Right lobe of liver (tissue), 6 donors: ENCODE results near the gene POLD4. TPM values are rescaled to one million over a fixed set of nuclear protein-coding genes. Genes with fewer than 3 reads are reported as not detected.

Experiments
- ATAC-seq, 4 donors: fragments of 200-7000 bp; cut with Tn5 transposase; one replicate each; pipeline ENCODE4 v1.9.1; 2020; ENCODE audit warnings: mild to moderate bottlenecking in 4 of 4, moderate library complexity in 4 of 4
- DNase-seq, 3 donors: peaks; one replicate each; pipeline ENCODE4 v3.0.0-alpha.2; 2020
- H3K27ac ChIP-seq, 3 donors: fragments of 200-600 bp; one replicate each; pipeline ENCODE4 v1.8.0; 2022
- H3K27me3 ChIP-seq, 2 donors: fragments of 200-600 bp; one replicate each; pipeline ENCODE4 v1.8.0; 2022
- H3K36me3 ChIP-seq, 4 donors: fragments of 200-600 bp; sonication (generic) in 1 of 4; one replicate each; pipeline versions ENCODE4 v1.5.1 to v1.8.0; 2017 to 2022; ENCODE audit warnings: control low read depth in 1 of 4
- H3K4me1 ChIP-seq, 4 donors: fragments of 200-600 bp; sonication (generic) in 1 of 4; one replicate each; pipeline versions ENCODE4 v1.5.1 to v1.8.0; 2017 to 2022; ENCODE audit warnings: control low read depth in 1 of 4
- H3K4me3 ChIP-seq, 3 donors: fragments of 200-600 bp; one replicate each; pipeline ENCODE4 v1.8.0; 2022
- H3K9me3 ChIP-seq, 4 donors: fragments of 200-600 bp; sonication (generic) in 1 of 4; one replicate each; pipeline versions ENCODE4 v1.5.1 to v1.8.0; 2017 to 2022; ENCODE audit warnings: control low read depth in 1 of 4
- CTCF ChIP-seq, 4 donors: fragments of 200-600 bp in 3 of 4; fragments of 450-650 bp in 1 of 4; IDR thresholded peaks; one replicate each; pipeline versions ENCODE4 v1.5.1 to v1.8.0; 2016 to 2022; ENCODE audit warnings: antibody characterized with exemption in 4 of 4, mild to moderate bottlenecking in 2 of 4
- POLR2A ChIP-seq: fragments of 450-650 bp; IDR thresholded peaks from one replicate; pipeline ENCODE4 v1.6.1; 2017; ENCODE audit warnings: antibody characterized with exemption, mild to moderate bottlenecking
- WGBS: methylation state at CpG from one replicate; pipeline ENCODE4 v1.1.6; 2018; ENCODE audit warnings: low coverage, low lambda C conversion rate; ENCODE audit not compliant: insufficient coverage; ENCODE audit errors: missing lambda C conversion rate; 5-methylcytosine and 5-hydroxymethylcytosine counted together
- intact Hi-C, 2 donors: fragments of 100-400 bp; cut with DNase I; formaldehyde crosslinking; loops; one replicate each; pipeline versions ENCODE4 v1.11.2 to v1.14.1; 2022
- total RNA-seq, 6 experiments: library from RNA; depleted of rRNA in 2 of 6; stranded (reverse); fragments of >200 nt in 2 of 6; fragmentation: NEBNext Ultra II Directional in 3 of 6; extraction: Animal tissue kit (Norgen Biotek cat#: 25700) in 3 of 6; gene quantifications; one replicate each; pipeline versions ENCODE4 v1.1.0 to v1.2.4, GENCODE V29; 2016 to 2023
- donor health status: DM: no; HTN: yes; CAD: no.
- donor health status: DM: no; HTN: no; CAD: no.
- donor health status: DM: no; HTN: no; CAD: no.
- donor health status: DM: no; HTN: yes; CAD: no.
- donor health status: DM: no; HTN: yes; CAD: no.

POLD4 gene
- total RNA-seq, 6 experiments from 2014 or later = 70.5 to 216 (median 97.9) TPM

DNA sequence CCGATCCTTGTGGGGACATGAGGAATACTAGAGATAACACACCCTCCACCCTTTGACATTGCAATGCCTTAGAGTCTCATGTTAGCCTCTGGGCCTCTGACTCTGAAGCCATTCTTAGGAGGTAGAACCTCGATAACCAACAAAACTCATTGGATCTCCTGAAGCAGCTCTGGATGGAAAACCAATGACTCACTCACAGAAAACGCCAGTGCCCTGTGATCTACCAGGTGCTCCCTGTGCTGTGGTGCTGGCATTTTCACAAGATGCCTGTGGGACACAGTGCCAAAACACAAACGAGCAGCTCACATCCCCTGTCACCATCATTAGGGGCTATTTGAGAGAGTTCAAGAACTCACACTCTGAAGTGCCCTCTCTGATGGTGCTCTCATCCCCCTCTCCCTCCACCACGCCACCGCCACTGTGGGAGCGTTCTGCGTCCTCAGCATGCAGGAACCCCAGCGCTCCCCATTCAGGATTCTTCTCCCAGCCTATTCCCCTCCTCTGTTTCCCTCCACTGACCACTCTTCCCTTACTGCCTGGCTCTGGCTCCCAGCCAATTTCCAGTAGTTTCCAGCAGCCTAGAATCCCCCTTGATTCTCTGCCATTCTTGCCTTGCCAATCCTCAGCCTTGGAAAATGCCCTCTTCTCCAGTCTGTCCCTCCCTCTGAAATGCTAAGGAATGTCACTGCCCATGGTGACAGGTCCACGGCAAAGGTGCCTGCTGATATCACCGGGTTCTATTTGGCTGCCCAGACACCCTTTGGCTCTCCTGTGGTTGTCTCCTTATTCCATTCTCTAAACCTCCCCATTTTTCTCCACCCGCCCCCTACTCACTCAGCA lies 4.7 kb upstream of the POLD4 start:
- H3K9me3 ChIP-seq = no peaks in the 10 kb centered on the region
- no peak overlapping the region for H3K4me3 ChIP-seq
- H3K36me3 ChIP-seq = no peaks in the 10 kb centered on the region
- no peak overlapping the region for H3K27ac ChIP-seq
- intact Hi-C loops = no loop called here
- 89% methylated on average over 10 of the region's 12 CpGs for WGBS
- DNase-seq (no peak), ATAC-seq (no peak)
- H3K4me1 ChIP-seq = peaks cover 0 to 23% (median 12%) of the 10 kb centered on the region in 4 donors
- H3K27me3 ChIP-seq = no peaks in the 10 kb centered on the region
- no peak for TF ChIP-seq POLR2A
- no peak for TF ChIP-seq CTCF (IDR thresholded peaks at IDR 0.05)

DNA sequence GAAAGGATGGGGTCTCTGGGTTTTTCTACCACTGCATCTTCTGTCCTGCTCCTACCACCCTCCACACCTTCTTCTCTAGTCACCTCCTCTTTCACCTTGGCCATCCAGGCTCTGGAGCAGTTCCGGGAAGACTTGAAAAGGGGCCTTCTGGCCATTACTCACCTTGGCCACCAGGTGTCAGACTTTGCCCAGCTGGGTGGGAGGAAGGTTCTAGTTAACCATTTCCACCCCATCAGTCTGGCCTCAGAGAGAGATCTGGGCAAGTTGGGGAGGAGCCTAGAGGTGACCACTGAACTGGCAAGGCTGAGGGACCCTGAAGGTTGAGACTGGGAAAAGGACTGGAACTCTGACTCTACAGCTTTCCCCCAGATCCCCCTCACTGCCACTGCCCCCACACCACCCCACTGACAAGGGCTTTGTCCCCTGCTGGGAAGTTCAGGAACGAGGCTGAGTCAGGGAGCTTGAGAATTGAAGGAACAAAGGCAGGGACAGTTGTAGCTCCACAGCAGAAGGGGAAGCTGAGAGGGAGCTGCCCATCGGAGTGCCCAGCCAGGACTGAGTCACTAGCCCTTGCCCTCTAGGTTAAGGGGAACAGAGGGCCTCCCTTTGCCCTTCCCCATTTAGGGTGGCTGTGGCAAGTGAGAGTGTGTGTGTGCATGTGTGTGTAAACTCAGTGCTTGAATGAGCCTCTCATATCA lies 3.7 kb upstream of the POLD4 start:
- Histone ChIP-seq H3K36me3 (no peaks in the 10 kb centered on the region), H3K9me3 (no peaks in the 10 kb centered on the region), H3K27me3 (no peaks in the 10 kb centered on the region), H3K4me3 (no peak overlapping the region), H3K27ac (peak overlapping the region in 2 of 3 donors; percentile 97 to 98), H3K4me1 (peaks cover 0 to 28% (median 15%) of the 10 kb centered on the region in 4 donors)
- TF ChIP-seq POLR2A (peak; percentile 22), CTCF (IDR thresholded peaks at IDR 0.05) (peak; percentile 90 to 94 (median 91))
- DNase-seq (peak in 2 of 3 donors; percentile 63 to 72), ATAC-seq (peak; percentile 15 to 33 (median 26))
- intact Hi-C loops = no loop called here
- WGBS = 3% methylated on average over 2 of the region's 3 CpGs

GRCh38 chr11:67356387-67356863 lies 3.1 kb upstream of the POLD4 start:
- no peak overlapping the region for H3K4me3 ChIP-seq
- 17% methylated on average over 2 of the region's 4 CpGs for WGBS
- H3K27me3 ChIP-seq = no peaks in the 10 kb centered on the region
- peaks cover under 1 to 33% (median 18%) of the 10 kb centered on the region in 4 donors for H3K4me1 ChIP-seq
- DNase-seq (no peak), ATAC-seq (no peak)
- intact Hi-C loops = no loop called here
- H3K27ac ChIP-seq = peak overlapping the region in 2 of 3 donors; percentile 97 to 98
- H3K9me3 ChIP-seq = no peaks in the 10 kb centered on the region
- H3K36me3 ChIP-seq = no peaks in the 10 kb centered on the region
- TF ChIP-seq POLR2A (no peak), CTCF (IDR thresholded peaks at IDR 0.05) (no peak)

GRCh38 chr11:67355794-67356386 lies 2.5 kb upstream of the POLD4 start:
- 38% methylated on average over 1 of the region's 4 CpGs for WGBS
- Histone ChIP-seq H3K4me1 (peaks cover 2 to 39% (median 21%) of the 10 kb centered on the region in 4 donors), H3K36me3 (no peaks in the 10 kb centered on the region), H3K27ac (peak overlapping the region; percentile 97 to 99 (median 98)), H3K4me3 (no peak overlapping the region), H3K27me3 (no peaks in the 10 kb centered on the region), H3K9me3 (no peaks in the 10 kb centered on the region)
- ATAC-seq (no peak), DNase-seq (no peak)
- intact Hi-C loops = no loop called here
- TF ChIP-seq POLR2A = no peak
- no peak for TF ChIP-seq CTCF (IDR thresholded peaks at IDR 0.05)
